Epidermal melanocyte (primary cell): ENCODE measurements around the gene MAN2A1.
A peak's percentile ranks its signal among the peaks of the same experiment; 100 is the strongest.

Experiments
- DNase-seq: peaks from one replicate; pipeline ENCODE4 v3.0.0; 2011; ENCODE audit warnings: low spot score; ENCODE audit not compliant: insufficient read length

MAN2A1 gene

GRCh38 chr5:109705596-109705995 lies 15.9 kb downstream of the MAN2A1 start:
- no peak for DNase-seq

- DNase-seq: no peak
Measured at GRCh38 chr5:109706095-109706494, 16.4 kb downstream of the MAN2A1 start.

GRCh38 chr5:109707531-109707930 lies 17.8 kb downstream of the MAN2A1 start:
- no peak for DNase-seq

- DNase-seq: no peak
Measured at GRCh38 chr5:109708813-109709212, 19.1 kb downstream of the MAN2A1 start.

GRCh38 chr5:109709225-109709624 lies 19.5 kb downstream of the MAN2A1 start:
- DNase-seq: no peak

GRCh38 chr5:109711673-109712072 lies 21.9 kb downstream of the MAN2A1 start:
- no peak for DNase-seq

GRCh38 chr5:109713453-109713852 lies 23.7 kb downstream of the MAN2A1 start:
- DNase-seq: no peak

- DNase-seq: no peak
Measured at GRCh38 chr5:109714592-109714991, 24.9 kb downstream of the MAN2A1 start.

GRCh38 chr5:109718216-109718615 lies 28.5 kb downstream of the MAN2A1 start:
- no peak for DNase-seq

- no peak for DNase-seq
Measured at GRCh38 chr5:109718632-109719031, 28.9 kb downstream of the MAN2A1 start.

GRCh38 chr5:109719978-109720377 lies 30.3 kb downstream of the MAN2A1 start:
- DNase-seq: no peak

GRCh38 chr5:109721741-109722140 lies 32.0 kb downstream of the MAN2A1 start:
- DNase-seq: no peak

- DNase-seq: no peak
Measured at GRCh38 chr5:109723606-109724005, 33.9 kb downstream of the MAN2A1 start.

- DNase-seq: no peak
Measured at GRCh38 chr5:109725135-109725534, 35.4 kb downstream of the MAN2A1 start.

- DNase-seq: no peak
Measured at GRCh38 chr5:109739741-109740728, 50.3 kb downstream of the MAN2A1 start.

- no peak for DNase-seq
Measured at GRCh38 chr5:109740966-109741365, 51.2 kb downstream of the MAN2A1 start.

GRCh38 chr5:109741390-109741789 lies 51.7 kb downstream of the MAN2A1 start:
- DNase-seq: no peak

GRCh38 chr5:109743041-109743531 lies 53.4 kb downstream of the MAN2A1 start:
- no peak for DNase-seq

GRCh38 chr5:109743770-109744212 lies 54.1 kb downstream of the MAN2A1 start:
- peak; percentile 17 for DNase-seq

GRCh38 chr5:109744261-109744660 lies 54.5 kb downstream of the MAN2A1 start:
- DNase-seq: no peak

- no peak for DNase-seq
Measured at GRCh38 chr5:109748546-109748945, 58.8 kb downstream of the MAN2A1 start.

GRCh38 chr5:109750463-109750862 lies 60.7 kb downstream of the MAN2A1 start:
- DNase-seq: no peak

GRCh38 chr5:109753279-109753678 lies 63.6 kb downstream of the MAN2A1 start:
- no peak for DNase-seq
